ENCODE results near the gene FAM181A. TPM values are rescaled to one million over a fixed set of nuclear protein-coding genes. Genes with fewer than 3 reads are reported as not detected.
A peak's percentile ranks its signal among the peaks of the same experiment; 100 is the strongest.

The FAM181A gene
- total and polyA plus RNA-seq, 10 donors = not detected

DNA sequence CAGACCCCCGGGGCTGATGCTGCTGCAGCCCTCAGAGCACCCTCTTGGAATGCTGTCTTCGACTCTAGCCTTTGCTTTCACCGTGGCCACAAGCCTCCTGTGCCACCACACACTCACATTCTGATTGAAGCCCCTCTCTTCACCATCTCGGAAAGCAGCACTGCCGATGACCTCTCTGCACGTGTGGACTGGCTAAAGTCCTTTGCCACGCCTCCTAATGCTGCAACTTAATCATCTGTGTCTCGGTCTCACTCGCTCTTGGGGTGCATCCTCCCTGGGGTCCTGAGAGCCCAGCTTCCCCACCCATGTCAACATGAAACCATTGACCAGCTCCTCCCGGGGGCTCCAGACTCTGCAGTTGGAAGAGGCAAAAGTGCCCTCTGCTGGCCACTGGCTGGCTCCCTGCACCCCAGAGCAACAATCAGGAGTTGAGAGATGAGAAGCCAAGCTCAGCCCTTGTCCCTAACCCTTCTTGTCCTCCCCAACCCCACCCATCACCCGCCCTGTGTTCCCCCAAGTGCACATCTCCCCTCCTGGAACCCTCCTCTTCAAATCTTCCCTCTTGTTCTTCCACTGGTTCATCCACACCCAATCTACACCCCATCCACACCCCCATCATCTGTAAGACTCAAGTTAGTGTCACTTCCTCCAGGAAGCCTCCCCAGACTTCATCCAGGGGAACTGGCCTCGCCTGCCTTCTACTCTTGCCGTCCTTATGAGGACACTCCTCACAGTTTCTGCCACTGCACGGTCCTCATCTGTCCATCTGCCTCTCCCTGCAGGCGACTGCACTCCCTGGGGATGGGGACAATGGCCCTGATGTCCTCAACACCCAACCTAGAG lies 23.6 kb upstream of the FAM181A start:
- intact Hi-C loops (cut with DNase I; ENCODE audit: low total_unique reads) = no loop called here
- H3K27ac ChIP-seq = no peak overlapping the region
- 47 to 57% (median 49%) methylated on average over 14 to 15 of the region's 15 CpGs for WGBS, 5 donors
- no peaks in the 10 kb centered on the region for H3K36me3 ChIP-seq
- H3K9me3 ChIP-seq = no peaks in the 10 kb centered on the region
- H3K27me3 ChIP-seq (replicated peaks in 1 of 7) = peaks cover 0 to 49% (median 0%) of the 10 kb centered on the region in 7 donors
- no peak overlapping the region for H3K4me3 ChIP-seq
- no peaks in the 10 kb centered on the region for H3K4me1 ChIP-seq
- no peak for DNase-seq
- TF ChIP-seq POLR2A (IDR thresholded peaks at IDR 0.05) = no peak
- TF ChIP-seq, protein P1, sequence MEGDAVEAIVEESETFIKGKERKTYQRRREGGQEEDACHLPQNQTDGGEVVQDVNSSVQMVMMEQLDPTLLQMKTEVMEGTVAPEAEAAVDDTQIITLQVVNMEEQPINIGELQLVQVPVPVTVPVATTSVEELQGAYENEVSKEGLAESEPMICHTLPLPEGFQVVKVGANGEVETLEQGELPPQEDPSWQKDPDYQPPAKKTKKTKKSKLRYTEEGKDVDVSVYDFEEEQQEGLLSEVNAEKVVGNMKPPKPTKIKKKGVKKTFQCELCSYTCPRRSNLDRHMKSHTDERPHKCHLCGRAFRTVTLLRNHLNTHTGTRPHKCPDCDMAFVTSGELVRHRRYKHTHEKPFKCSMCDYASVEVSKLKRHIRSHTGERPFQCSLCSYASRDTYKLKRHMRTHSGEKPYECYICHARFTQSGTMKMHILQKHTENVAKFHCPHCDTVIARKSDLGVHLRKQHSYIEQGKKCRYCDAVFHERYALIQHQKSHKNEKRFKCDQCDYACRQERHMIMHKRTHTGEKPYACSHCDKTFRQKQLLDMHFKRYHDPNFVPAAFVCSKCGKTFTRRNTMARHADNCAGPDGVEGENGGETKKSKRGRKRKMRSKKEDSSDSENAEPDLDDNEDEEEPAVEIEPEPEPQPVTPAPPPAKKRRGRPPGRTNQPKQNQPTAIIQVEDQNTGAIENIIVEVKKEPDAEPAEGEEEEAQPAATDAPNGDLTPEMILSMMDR (IDR thresholded peaks at IDR 0.05 in 8 of 11, conservative IDR thresholded peaks at IDR 0.05 in 3 of 11) = no peak
- TF ChIP-seq POLR2AphosphoS5 (IDR thresholded peaks at IDR 0.05) = no peak

DNA sequence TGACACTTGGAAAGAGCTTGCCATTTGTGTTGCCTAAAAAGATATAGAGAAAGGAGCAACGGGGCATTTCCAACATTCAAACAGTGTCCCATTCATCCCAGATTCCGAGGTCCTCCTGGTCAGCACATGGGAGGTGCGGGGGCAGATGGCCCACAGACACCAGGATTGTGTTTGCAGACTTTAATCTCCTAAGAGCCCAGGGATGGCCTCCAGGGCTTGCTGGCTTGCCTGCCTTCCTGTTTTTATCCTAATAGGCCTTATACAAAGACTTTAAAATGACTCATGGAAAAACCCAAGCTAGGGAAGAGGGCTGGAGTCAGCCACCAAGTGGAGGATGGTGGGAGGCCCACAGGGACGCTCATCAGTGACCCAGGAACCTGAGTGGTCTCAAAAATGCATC lies 21.5 kb upstream of the FAM181A start:
- Histone ChIP-seq H3K27me3 (replicated peaks in 1 of 7) (peaks cover 0 to 49% (median 0%) of the 10 kb centered on the region in 7 donors), H3K27ac (no peak overlapping the region), H3K4me1 (no peaks in the 10 kb centered on the region), H3K36me3 (no peaks in the 10 kb centered on the region), H3K4me3 (no peak overlapping the region), H3K9me3 (no peaks in the 10 kb centered on the region)
- intact Hi-C loops (cut with DNase I; ENCODE audit: low total_unique reads) = no loop called here
- TF ChIP-seq, protein P1 (IDR thresholded peaks at IDR 0.05 in 8 of 11, conservative IDR thresholded peaks at IDR 0.05 in 3 of 11) = no peak
- TF ChIP-seq POLR2A (IDR thresholded peaks at IDR 0.05) (no peak), POLR2AphosphoS5 (IDR thresholded peaks at IDR 0.05) (no peak)
- no peak for DNase-seq
- 51 to 87% (median 79%) methylated on average over 4 of the region's 4 CpGs for WGBS, 5 donors

DNA sequence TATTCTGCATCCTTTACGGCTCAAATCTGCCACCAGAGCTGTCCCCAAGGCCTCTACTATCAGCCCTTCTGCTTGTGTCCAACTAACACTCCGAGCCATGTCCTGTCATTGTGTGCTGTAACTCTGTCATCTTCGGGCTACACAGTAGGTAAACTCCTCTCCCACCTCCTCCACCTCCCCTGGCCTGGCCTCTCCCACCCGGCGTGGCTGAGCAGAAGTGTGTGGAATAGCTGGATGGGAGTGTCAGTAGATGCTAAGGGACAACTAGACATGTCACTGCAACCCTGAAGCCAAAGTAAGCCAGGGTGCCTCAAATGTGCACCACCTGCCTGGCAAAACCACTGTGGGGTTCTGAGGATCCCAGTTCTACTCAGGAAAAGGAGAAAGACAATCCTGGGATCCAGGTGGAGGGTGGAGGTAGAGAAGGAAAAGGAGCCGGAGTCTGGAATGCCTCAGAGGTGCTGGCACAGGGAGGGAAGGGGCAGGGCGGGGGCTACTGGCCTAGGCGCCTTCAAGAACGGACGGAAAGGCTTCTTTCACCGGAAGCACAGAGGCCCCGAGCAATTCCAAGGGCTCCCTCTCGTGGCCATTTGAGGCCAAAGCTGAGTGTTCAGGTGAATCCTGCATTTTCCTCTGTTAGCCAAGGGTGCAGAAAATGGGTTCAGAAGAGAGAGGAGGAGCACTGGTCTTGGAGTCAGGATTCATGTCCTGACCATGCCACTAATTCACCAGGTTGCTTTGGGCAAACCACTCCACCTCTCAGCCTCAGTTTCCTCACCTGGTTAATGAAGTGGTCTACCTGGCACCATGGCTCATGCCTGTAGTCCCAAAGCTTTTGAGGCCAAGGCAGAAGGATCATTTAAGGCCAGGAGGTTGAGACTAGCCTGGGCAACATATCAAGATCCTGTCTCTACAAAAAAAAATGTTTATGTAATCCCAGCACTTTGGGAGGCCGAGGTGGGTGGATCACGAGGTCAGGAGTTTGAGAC lies 20.5 kb upstream of the FAM181A start:
- 49 to 54% (median 52%) methylated on average over 15 of the region's 15 CpGs for WGBS, 5 donors
- Histone ChIP-seq H3K36me3 (no peaks in the 10 kb centered on the region), H3K27me3 (replicated peaks in 1 of 7) (peaks cover 0 to 49% (median 0%) of the 10 kb centered on the region in 7 donors), H3K4me1 (no peaks in the 10 kb centered on the region), H3K4me3 (no peak overlapping the region), H3K27ac (no peak overlapping the region), H3K9me3 (no peaks in the 10 kb centered on the region)
- peak; percentile 76 for DNase-seq
- intact Hi-C loops (cut with DNase I; ENCODE audit: low total_unique reads) = no loop called here
- no peak for TF ChIP-seq POLR2AphosphoS5 (IDR thresholded peaks at IDR 0.05)
- no peak for TF ChIP-seq POLR2A (IDR thresholded peaks at IDR 0.05)
- TF ChIP-seq, protein P1 (IDR thresholded peaks at IDR 0.05 in 8 of 11, conservative IDR thresholded peaks at IDR 0.05 in 3 of 11) = peak in 10 of 11 experiments; percentile 12 to 66 (median 46)

All from spleen (tissue), 11 donors.